GM18951 (cell line): ENCODE results near the gene KCNH1.

Experiments
- POLR2A ChIP-seq: IDR thresholded peaks from 4 replicates; pipeline ENCODE4 v1.6.1; 2011; ENCODE audit warnings: mild to moderate bottlenecking; ENCODE audit not compliant: insufficient read length, insufficient read depth; ENCODE audit errors: extremely low read depth
- in situ Hi-C: fragments of 300-500 bp; cut with MboI; formaldehyde crosslinking; loops from one replicate; pipeline ENCODE4 v1.12.0; 2022; ENCODE audit warnings: low sequenced_read_pairs, mixed read lengths, inconsistent platforms; ENCODE audit not compliant: unreplicated experiment

Gene KCNH1

DNA sequence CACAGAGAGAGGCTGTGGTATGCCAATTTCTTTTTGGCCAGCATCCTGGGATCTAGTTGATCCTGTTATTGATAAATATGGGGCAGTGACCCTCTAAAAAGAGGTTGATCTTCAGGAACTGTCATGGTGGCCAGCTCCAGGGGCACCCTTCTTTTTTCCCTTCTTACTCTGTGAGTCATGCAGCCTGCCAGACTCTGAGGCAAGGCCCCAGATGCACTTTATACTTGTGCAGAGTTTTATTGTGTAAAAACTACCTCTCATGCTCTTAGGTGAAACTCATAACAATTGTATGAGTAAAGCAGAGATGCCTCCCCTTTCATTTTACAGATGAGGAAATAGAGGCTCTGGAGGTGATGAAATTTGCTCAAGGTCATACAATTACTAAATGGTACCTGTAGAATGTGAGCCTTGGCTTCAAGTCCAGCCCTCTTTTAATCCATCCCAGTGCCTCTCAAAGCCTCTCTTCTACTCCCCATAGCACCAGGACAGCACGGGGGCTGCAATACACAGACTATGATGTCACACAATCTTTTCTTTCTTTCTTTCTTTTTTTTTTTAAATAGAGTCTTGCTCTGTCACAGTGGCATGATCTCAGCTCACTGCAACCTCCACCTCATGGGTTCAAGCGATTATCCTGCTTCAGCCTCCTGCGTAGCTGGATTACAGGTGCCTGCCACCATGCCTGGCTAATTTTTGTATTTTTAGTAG lies 387.8 kb downstream of the KCNH1 start:
- TF ChIP-seq POLR2A: no peak
- in situ Hi-C loops: no loop called here

DNA sequence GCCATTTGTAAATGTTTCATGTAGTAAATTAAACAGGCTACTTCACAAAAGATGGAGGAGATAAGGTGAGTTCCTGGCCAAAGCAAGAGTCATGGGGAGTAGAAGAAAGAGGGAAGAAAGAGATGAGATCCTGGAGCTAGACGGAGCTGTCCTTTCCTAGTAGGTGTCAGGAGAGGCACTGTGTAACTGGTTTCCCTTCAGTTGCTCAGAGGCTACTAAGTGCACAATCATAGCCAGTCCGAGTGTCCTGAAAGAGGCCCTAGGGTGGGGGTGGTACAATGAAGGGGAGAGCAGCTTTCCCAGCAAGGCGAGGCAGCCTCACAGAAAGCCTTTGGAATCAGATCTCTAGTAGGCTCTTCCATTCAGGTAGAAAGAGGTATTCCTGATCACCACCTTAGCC lies 390.9 kb downstream of the KCNH1 start:
- in situ Hi-C loops: no loop called here
- TF ChIP-seq POLR2A: no peak

DNA sequence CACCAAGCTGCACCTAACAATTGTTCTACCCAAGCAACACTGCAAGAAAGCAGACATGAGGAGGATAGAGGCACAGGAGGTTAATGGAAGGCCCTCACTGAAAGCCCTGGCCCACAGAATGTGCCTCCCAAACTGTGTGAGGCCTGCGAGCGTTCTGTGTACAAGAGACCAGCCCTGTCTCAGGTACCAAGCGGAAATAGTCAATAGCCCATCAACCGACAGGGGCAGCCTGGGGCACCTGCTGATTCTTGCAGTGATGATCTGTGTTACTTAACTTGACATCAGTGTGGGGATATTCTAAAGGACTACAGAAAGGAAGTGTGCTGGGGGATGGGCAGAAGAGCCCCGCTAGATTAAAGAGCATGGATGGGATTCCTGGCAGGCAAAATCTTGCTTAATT lies 392.4 kb downstream of the KCNH1 start:
- TF ChIP-seq POLR2A: no peak
- in situ Hi-C loops: no loop called here

DNA sequence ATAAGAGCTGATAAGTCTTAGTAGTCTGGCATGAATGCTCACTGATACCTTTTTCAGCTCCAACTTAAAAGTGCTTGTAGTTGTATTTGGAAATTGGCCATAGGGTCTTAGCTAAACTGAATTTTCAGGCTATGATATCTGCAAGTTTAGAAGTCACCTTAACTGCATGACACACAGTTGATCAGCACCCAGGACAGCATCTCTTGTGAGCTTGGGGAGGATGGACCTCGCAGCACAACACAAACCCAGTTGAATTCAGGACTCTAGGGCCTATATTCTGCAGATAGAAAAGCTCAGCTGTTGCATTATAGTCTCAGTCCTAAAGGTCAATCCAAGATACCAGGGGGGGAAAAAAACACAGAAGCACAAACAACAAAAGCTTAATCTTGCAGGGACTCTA lies 394.3 kb downstream of the KCNH1 start:
- in situ Hi-C loops: no loop called here

DNA sequence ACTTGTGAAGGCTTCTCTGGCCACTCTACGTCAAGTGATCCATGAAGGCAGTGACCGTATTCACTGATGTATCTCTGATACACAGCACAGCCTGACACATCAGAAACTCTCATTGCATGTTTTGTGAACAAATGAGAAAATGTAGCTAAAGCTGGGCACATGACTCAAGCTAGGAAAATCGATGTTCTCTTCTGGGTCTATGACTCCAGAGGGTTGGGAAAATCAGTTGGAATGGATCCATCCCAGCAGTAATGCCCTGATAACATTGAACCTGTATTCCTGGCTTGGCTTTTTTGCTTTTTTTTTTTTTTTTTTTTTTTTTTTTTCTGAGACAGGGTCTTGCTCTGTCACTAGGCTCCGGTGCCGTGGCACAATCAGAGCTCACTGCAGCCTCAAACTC lies 395.7 kb downstream of the KCNH1 start:
- in situ Hi-C loops: no loop called here

More for the DNA sequence above, 394.3 kb downstream of the KCNH1 start:
- TF ChIP-seq POLR2A: no peak

DNA sequence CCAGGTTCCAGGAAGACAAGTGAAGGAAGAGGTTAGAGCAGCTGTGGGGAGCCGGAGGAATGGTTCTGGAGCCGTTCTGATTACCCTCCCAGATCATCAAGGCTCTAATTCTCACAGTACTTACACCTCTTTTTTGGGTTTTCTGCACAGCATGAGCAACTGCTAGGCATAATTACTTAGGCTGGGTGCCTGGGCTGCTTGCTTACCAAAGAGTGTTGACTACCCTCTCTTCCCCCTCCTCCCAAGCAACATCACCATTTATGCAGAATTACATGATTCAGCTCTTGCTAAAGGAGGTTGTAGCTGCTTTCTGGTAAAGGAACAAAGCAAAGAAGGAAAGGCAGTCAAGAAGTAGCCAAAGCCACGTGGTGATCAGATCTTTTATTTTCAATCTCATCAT lies 397.2 kb downstream of the KCNH1 start:
- TF ChIP-seq POLR2A: no peak
- in situ Hi-C loops: no loop called here

More for the DNA sequence above, 395.7 kb downstream of the KCNH1 start:
- TF ChIP-seq POLR2A: no peak

DNA sequence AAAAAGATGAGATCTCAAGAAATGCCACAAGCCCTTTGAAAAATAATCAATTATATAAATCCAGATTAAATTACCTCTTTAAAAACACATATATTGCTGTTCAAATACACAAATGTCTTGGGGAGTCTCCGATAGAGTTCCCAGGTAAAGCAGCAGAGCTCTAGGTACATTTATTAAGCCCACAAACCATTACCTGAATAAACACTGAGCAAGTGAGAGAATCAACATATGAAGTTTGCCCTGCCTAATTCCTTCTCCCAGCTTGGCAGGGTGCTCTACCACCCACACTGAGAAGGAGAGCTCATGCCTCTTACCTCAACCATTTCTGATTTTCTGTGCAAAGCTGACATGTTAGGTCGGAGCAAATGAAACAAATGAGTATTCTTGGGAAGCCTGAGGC lies 402.4 kb downstream of the KCNH1 start:
- in situ Hi-C loops: no loop called here
- TF ChIP-seq POLR2A: no peak

DNA sequence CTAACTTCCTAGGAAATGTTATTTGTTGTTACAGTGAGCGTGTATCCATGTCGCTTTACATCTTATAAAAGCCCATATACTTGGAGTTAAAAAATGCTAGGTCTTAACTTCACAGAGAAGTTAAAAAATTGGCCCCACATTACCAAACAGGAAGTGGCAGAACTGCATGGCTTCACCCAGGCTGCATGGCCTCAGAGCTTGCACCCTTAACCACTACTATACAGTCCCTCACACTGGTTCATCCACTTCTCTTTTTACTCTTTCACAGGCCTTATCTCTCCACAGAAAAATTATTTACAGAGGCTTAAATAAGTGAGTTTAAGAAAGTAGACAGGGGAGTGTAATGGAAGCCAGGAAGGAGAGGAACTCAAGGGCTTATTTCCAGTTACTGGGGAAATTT lies 402.8 kb downstream of the KCNH1 start:
- in situ Hi-C loops: no loop called here
- TF ChIP-seq POLR2A: no peak

DNA sequence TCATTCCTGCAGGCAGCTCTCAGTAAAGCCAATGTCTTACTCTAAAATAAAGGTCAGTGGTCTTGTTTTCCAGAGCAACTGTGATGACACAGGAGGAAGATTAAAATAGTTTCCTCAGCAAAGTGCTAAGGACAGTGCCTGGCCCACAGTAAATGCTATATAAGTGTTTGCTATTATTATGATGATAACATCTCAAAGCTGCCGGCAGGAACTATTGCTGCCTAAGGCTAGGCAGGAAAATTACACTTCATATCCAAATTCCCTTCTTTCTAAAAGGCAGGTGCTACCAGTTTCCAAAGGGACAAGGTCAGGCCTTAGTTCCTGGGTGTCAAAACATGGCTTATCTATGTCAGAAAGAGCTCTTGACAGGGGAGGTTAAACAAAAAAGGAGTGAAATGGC lies 403.9 kb downstream of the KCNH1 start:
- in situ Hi-C loops: no loop called here
- no peak for TF ChIP-seq POLR2A

DNA sequence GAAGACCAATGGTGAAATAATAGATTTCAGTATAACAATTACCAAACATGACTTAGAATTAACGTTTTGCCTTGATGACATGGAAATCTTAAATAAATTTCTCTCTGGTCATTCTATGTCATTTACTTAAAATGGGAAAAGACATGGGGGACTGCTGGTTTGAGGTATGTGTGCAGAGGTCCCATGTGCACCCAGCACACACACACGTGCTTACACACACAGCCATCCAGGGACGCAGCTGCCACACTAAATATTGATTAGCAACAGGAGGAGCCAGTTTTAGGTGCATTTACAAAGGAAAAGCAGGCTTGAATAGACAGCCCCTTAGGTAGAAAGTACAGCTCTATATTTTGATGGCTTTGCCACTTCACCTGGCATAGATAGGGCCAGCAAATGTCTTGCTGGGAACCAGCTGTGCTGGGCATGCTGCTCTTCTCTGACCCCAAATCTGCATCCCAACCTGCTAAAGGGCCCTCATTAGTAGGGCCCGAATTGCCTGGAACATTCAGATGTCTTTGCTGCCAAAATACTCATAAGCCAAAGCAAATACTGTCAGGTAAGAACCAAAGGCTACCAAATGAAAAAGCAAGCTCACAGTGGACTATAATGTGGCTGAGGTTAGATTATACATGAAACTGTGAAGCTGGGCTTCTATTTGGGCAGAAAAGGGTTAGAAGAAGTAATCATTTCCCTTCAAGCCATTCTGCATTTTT lies 405.4 kb downstream of the KCNH1 start:
- TF ChIP-seq POLR2A: no peak
- in situ Hi-C loops: no loop called here

DNA sequence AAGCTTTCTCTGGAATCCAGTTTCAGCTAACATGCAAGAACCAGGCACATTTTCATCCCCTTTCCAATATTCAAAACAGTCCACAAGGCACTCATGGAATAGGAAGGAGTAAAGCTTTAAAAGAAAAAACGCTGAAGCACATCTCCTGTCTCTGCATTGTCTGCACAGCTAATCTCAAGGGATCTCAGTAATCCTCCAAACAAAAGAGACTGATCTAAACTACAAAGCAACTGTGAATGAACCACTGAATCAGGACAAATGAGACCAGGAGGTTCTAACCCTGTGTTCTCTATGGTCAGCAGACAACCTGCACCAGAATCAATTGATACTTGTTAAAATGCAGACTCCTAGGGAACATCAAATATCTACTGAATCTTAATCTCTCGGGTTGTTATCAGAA lies 406.2 kb downstream of the KCNH1 start:
- no peak for TF ChIP-seq POLR2A
- in situ Hi-C loops: no loop called here

DNA sequence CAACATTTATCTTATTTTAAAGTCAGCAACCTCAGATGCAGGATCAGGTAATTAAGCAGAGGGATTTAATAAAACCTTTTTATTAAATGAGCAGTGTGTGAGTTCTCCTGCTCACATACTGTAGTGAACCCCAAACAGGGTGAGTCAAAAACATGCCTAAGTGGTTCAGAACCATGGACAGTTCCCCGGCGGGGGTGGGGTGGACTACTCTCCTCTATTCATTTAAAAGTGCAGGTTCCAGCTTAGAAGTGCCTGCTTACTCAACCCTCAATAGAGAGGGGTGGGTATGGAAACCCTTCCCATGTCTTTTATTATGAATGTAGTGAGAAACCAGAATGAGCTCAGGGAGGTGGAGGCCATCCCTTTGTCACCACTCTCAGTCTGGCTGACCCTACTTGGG lies 407.3 kb downstream of the KCNH1 start:
- in situ Hi-C loops: no loop called here
- TF ChIP-seq POLR2A: no peak

DNA sequence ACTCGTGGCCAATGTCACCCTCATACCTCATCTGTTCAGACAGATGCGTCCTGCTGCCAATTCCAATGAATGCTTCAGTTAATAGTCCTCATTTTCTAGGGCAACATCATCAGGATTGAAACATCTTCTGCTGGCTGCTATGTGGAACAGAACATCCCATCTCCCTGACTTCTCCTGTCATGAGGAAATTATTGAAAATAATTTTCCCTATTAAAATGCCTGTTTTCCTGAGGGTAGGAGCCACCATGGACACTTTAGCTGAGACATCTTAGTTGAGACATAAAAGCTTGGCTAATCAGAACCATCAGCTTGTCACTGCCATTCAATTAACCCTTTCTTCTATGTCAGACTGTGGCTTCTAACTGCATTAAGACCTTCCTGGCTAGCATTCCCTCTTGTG lies 409.2 kb downstream of the KCNH1 start:
- no peak for TF ChIP-seq POLR2A
- in situ Hi-C loops: no loop called here

DNA sequence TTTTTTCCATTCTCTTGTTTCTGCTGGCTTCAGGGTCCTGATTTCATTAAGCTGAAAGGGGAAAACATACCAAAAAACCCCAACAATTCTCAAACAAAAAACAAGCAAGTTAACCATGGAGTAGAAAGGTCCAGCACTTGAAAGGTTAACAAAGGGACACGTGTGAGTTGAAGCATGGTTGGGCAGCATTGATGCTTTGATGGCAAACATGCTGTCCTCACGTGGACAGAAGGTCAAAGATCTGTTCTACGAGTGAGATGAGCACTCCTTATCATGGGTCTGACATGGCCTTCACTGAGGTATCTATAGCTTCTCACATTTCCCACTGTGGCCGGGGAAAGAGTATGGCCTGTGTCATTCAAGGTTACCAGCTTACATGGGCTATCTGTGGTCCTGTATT lies 410.3 kb downstream of the KCNH1 start:
- TF ChIP-seq POLR2A: no peak

More for the DNA sequence above, 410.3 kb downstream of the KCNH1 start:
- in situ Hi-C loops: no loop called here
